ENCODE data around the gene KLF3. TPM values are rescaled to one million over a fixed set of nuclear protein-coding genes. Genes with fewer than 3 reads are reported as not detected.

Gene KLF3
- total and polyA plus RNA-seq, 2 of the 8 experiments (the other 6 are each of a cell fraction or from before 2014, with no cell fraction given), result 8.0 to 14.9 TPM

DNA sequence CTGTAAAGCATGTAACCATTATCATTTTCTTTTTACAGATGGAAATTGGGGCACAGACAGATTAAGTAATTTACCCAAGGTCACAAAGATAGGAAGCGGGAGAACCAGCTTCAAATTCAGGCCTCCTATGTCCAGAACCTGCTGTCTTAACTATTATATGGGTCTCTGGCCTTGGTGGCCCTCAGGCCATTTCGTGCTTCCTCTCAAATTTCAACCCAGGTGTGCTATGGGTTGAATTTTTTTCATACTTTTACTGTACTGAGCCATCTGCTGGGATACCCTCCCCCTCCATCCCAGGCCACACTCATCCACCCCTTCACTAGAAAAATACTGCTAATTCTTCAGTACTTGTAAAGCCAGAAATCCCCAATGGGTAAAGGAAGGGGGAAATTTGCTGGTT lies 42.3 kb downstream of the KLF3 start:
- no peak overlapping the region for H2BK120ac ChIP-seq (replicated peaks; ENCODE audit: low read depth, low read length)
- no peaks in the 10 kb centered on the region for H3K36me3 ChIP-seq (ENCODE audit: control insufficient read depth in 2 of 4, insufficient read depth in 4 of 4, low read length in 3 of 4)
- no peak overlapping the region for H3K27ac ChIP-seq (ENCODE audit: low read depth, low read length)
- no peaks in the 10 kb centered on the region for H3K79me1 ChIP-seq (ENCODE audit: low read depth, low read length)
- no peak overlapping the region for H3K4me3 ChIP-seq (ENCODE audit: extremely low read depth in 1 of 4, insufficient read depth in 2 of 4, low read depth in 3 of 4, low read length in 4 of 4)
- H3K79me2 ChIP-seq (ENCODE audit: control insufficient read depth in 1 of 2, insufficient read depth in 2 of 2, low read length in 2 of 2), result no peaks in the 10 kb centered on the region
- TF ChIP-seq CBX8 (IDR thresholded peaks at IDR 0.05; ENCODE audit: borderline replicate concordance, low read depth, low read length), result no peak
- TF ChIP-seq FOSL1 (IDR thresholded peaks at IDR 0.05; ENCODE audit: insufficient read depth, low read depth, low read length), result no peak
- TF ChIP-seq BACH1 (IDR thresholded peaks at IDR 0.05; ENCODE audit: low read length), result no peak
- no peak overlapping the region for H2AFZ ChIP-seq (ENCODE audit: low read length)
- H4K91ac ChIP-seq (replicated peaks; ENCODE audit: insufficient read length, low read length), result no peak overlapping the region
- peaks cover 0 to 2% (median 0%) of the 10 kb centered on the region in 4 experiments; a peak in 1 of 7 replicates for H3K4me1 ChIP-seq (replicated peaks in 1 of 4; ENCODE audit: control insufficient read depth in 3 of 4, insufficient read depth in 4 of 4, low read length in 3 of 4)
- no peak overlapping the region for H4K5ac ChIP-seq (ENCODE audit: insufficient read length, low read depth, low read length)
- H3K56ac ChIP-seq (replicated peaks; ENCODE audit: insufficient read length, low read depth, low read length), result no peak overlapping the region
- H4K20me1 ChIP-seq (replicated peaks in 1 of 2; ENCODE audit: control insufficient read depth in 1 of 2, insufficient read depth in 2 of 2, low read length in 2 of 2), result no peaks in the 10 kb centered on the region
- no peak overlapping the region for H2BK12ac ChIP-seq (ENCODE audit: low read depth, low read length)
- no peak overlapping the region for H3K9ac ChIP-seq (replicated peaks in 1 of 4; ENCODE audit: extremely low read depth in 1 of 4, low read depth in 3 of 4, low read length in 3 of 4)
- no peak overlapping the region for H3K14ac ChIP-seq (ENCODE audit: insufficient read length)
- H3K4ac ChIP-seq (replicated peaks; ENCODE audit: insufficient read length, low read depth, low read length), result no peak overlapping the region
- H3K27me3 ChIP-seq (replicated peaks in 1 of 4; ENCODE audit: control insufficient read depth in 3 of 4, extremely low read depth in 1 of 4, insufficient read depth in 3 of 4, low read length in 3 of 4), result no peaks in the 10 kb centered on the region
- no peak overlapping the region for H2AK5ac ChIP-seq (ENCODE audit: low read depth, low read length)
- H4K8ac ChIP-seq (ENCODE audit: extremely low read depth, insufficient read depth, low read length), result no peak overlapping the region
- H3K23me2 ChIP-seq (ENCODE audit: low read depth, low read length), result no peaks in the 10 kb centered on the region
- no peak for DNase-seq (ENCODE audit: low read depth in 1 of 2, low spot score in 2 of 2)
- no peak overlapping the region for H3K18ac ChIP-seq (ENCODE audit: extremely low read depth, low read length)
- no peak overlapping the region for H2BK5ac ChIP-seq (ENCODE audit: low read depth, low read length)
- no peaks in the 10 kb centered on the region for H3K9me3 ChIP-seq (ENCODE audit: insufficient read depth in 2 of 2, low read depth in 1 of 2, low read length in 1 of 2)
- ChIA-PET CTCF (ENCODE audit: partially characterized antibody) (interaction anchor here (1.2 to 2.8 kb wide), 4 partner anchors 8 to 526 kb away, joined by 3 to 10 read pairs (median 5); no protein-coding TSS in a partner anchor), POLR2A (ENCODE audit: partially characterized antibody) (no interaction called here)
- no peak overlapping the region for H2BK20ac ChIP-seq (ENCODE audit: low read length)
- 93% methylated on average over 2 of the region's 2 CpGs; no CpG with 5 or more reads in 1 of the 2 experiments for WGBS, 2 experiments (ENCODE audit: extremely low coverage in 1 of 2, insufficient coverage in 1 of 2, insufficient read length in 1 of 2, insufficient replicate concordance in 2 of 2, low coverage in 1 of 2, low lambda C conversion rate in 2 of 2, missing lambda C conversion rate in 1 of 2)
- no peak for FAIRE-seq
- no peak overlapping the region for H2BK15ac ChIP-seq (ENCODE audit: low read length)
- H3K4me2 ChIP-seq (ENCODE audit: insufficient read depth in 1 of 2, low read depth in 2 of 2, low read length in 2 of 2), result no peak overlapping the region
- no peak overlapping the region for H3K23ac ChIP-seq (ENCODE audit: insufficient read length)
